ENCODE results near the gene BHLHA15. TPM values are rescaled to one million over a fixed set of nuclear protein-coding genes. Genes with fewer than 3 reads are reported as not detected.
A peak's percentile ranks its signal among the peaks of the same experiment; 100 is the strongest.

BHLHA15 gene
- total and polyA plus RNA-seq, 9 of the 15 experiments (the other 6 are each of a cell fraction or from before 2014, with no cell fraction given) = 0.22 to 2.0 (median 1.1) TPM; not detected in 4

- H3K79me2 ChIP-seq (ENCODE audit: control insufficient read depth, insufficient read depth, low read length) = no peaks in the 10 kb centered on the region
- H3K9me1 ChIP-seq (ENCODE audit: control insufficient read depth, insufficient read depth, low read length) = peaks cover 13% of the 10 kb centered on the region
- no peak for DNase-seq (ENCODE audit: extremely low read depth in 1 of 4, low spot score in 3 of 4)
- H3K36me3 ChIP-seq (ENCODE audit: control insufficient read depth, insufficient read depth, low read length) = peaks cover 31% of the 10 kb centered on the region
- FAIRE-seq = no peak
- ChIA-PET CTCF (ENCODE audit: low intra/inter-chr PET ratio) (no interaction called here), POLR2A (interaction anchor here (0.6 kb wide), 1 partner anchor 156 kb away, joined by 3 read pairs; no protein-coding TSS in a partner anchor)
- no peak for ATAC-seq
- no TSS peak for BruUV-seq (replicated peaks)
- no peak overlapping the region for H3K4me3 ChIP-seq
- WGBS (ENCODE audit: insufficient coverage, low coverage, missing lambda C conversion rate) = 85% methylated on average over 10 of the region's 10 CpGs
- H3K27me3 ChIP-seq (ENCODE audit: control insufficient read depth in 2 of 2, insufficient read depth in 2 of 2, low read length in 2 of 2) = no peaks in the 10 kb centered on the region
- peak overlapping the region in 1 of 2 experiments; percentile 51; a peak in 2 of 4 replicates for H3K9ac ChIP-seq (ENCODE audit: insufficient read depth in 1 of 2, low read depth in 2 of 2, low read length in 2 of 2)
- intact Hi-C loops (cut with micrococcal nuclease) = no loop called here
- H2AFZ ChIP-seq (ENCODE audit: low read depth, low read length) = no peak overlapping the region
- no peak for TF ChIP-seq TCF7 (IDR thresholded peaks at IDR 0.05; ENCODE audit: borderline replicate concordance)
- TF ChIP-seq FOXK2 (conservative IDR thresholded peaks at IDR 0.05 in 1 of 2, IDR thresholded peaks at IDR 0.05 in 1 of 2; ENCODE audit: low read depth in 2 of 2) = no peak
- no peak for TF ChIP-seq SMAD4 (CRISPR knock-in tag; conservative IDR thresholded peaks at IDR 0.05)
- TF ChIP-seq RAD21 (CRISPR knock-in tag; conservative IDR thresholded peaks at IDR 0.05 in 1 of 2, IDR thresholded peaks at IDR 0.05 in 1 of 2) = no peak
- H3K9me3 ChIP-seq (replicated peaks; ENCODE audit: control insufficient read depth, insufficient read depth, low read depth, low read length) = no peaks in the 10 kb centered on the region
- in situ Hi-C loops (cut with MboI) = no loop called here
- peaks cover 11% of the 10 kb centered on the region; the same call in 1 of the 2 replicates for H4K20me1 ChIP-seq (replicated peaks; ENCODE audit: control insufficient read depth, insufficient read depth, low read length)
- H3K27ac ChIP-seq (ENCODE audit: extremely low read depth, low read depth, low read length) = no peak overlapping the region
- H3K4me2 ChIP-seq (ENCODE audit: insufficient read depth, low read length) = no peak overlapping the region
- peaks cover 12 to 14% of the 10 kb centered on the region in 2 experiments for H3K4me1 ChIP-seq (replicated peaks in 1 of 2; ENCODE audit: control insufficient read depth in 2 of 2, insufficient read depth in 2 of 2, low read length in 2 of 2)
These were observed 32.3 kb upstream of the BHLHA15 start for GRCh38 chr7:98178762-98179490.

Measured in K562 (cell line).